ENCODE measurements around the gene MBOAT2. TPM values are rescaled to one million over a fixed set of nuclear protein-coding genes. Genes with fewer than 3 reads are reported as not detected.

The MBOAT2 gene
- total RNA-seq, 2 donors from 2014 or later, result 3.5 to 7.7 TPM

DNA sequence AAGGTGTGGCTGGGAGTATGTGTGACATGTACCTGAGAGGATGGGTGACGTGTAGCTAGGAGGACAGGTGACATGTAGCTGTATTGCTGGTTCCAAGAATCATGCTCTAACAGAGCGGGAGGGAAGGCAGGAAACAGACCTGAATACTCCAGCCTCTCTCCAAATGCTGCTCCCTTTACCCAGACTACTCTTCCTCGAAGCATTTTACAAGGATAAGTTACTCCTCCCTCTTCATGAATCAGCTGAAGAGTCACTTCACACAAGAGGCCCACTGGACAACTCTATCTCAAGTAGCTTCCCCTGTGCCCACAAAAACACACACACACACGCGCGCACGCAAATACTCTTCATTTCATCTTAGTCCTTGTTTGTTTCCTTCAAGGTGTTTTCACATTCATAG lies 113.5 kb downstream of the MBOAT2 start:
- no peaks in the 10 kb centered on the region for H3K4me1 Mint-ChIP-seq (ENCODE audit: low read depth)
- DNase-seq (no peak), ATAC-seq (replicated peaks in 1 of 2) (no peak)
- no peak overlapping the region for H3K27ac Mint-ChIP-seq
- H3K4me3 Mint-ChIP-seq, result no peak overlapping the region
- H3K9me3 Mint-ChIP-seq, result no peaks in the 10 kb centered on the region
- no peaks in the 10 kb centered on the region for H3K36me3 Mint-ChIP-seq (ENCODE audit: insufficient read depth in 2 of 2)
- H3K27me3 Mint-ChIP-seq (ENCODE audit: low read depth), result no peaks in the 10 kb centered on the region

DNA sequence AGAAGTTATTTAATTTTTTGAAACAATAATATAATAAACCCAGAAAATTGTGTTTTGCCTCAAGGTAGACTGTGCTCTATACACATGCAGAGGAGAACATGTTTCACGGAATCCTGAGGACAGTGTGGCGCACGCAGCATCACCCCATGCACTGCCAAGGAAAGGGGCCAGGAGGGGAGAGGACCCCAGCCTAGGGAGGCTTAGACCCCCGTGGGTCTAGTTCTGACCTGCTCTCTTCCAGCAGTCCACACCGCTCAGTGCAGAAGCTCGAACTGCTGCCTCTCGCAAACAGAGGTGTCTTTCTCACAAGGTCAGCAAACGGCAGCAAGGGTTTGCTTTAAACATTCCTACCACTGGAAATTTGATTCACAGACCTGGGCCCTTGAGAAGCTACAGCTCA lies 114.5 kb downstream of the MBOAT2 start:
- no peaks in the 10 kb centered on the region for H3K4me1 Mint-ChIP-seq (ENCODE audit: low read depth)
- H3K27me3 Mint-ChIP-seq (ENCODE audit: low read depth), result no peaks in the 10 kb centered on the region
- no peaks in the 10 kb centered on the region for H3K36me3 Mint-ChIP-seq (ENCODE audit: insufficient read depth in 2 of 2)
- DNase-seq (no peak), ATAC-seq (replicated peaks in 1 of 2) (no peak)
- no peak overlapping the region for H3K4me3 Mint-ChIP-seq
- no peaks in the 10 kb centered on the region for H3K9me3 Mint-ChIP-seq
- H3K27ac Mint-ChIP-seq, result no peak overlapping the region

DNA sequence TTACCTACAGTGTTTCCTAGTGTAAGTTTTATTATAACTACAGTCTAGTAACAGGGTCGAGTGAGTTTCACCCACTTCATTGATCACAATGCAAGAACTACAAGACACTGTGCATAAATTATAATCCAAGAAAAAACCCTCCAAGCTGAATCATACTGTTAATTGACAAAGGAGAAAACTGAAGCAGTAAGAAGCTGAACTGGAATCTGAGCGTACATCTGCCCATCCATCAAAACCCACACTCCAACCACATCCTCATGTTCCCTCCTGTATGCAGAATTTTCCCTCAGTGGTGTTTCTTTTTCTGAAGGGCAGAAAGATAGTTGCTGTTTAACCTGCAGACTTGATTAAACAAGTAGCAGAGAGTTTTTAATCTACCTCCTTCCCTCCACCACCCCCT lies 116.6 kb downstream of the MBOAT2 start:
- no peaks in the 10 kb centered on the region for H3K9me3 Mint-ChIP-seq
- H3K27me3 Mint-ChIP-seq (ENCODE audit: low read depth), result no peaks in the 10 kb centered on the region
- DNase-seq (no peak), ATAC-seq (replicated peaks in 1 of 2) (no peak)
- no peak overlapping the region for H3K4me3 Mint-ChIP-seq
- no peak overlapping the region for H3K27ac Mint-ChIP-seq
- no peaks in the 10 kb centered on the region for H3K4me1 Mint-ChIP-seq (ENCODE audit: low read depth)
- no peaks in the 10 kb centered on the region for H3K36me3 Mint-ChIP-seq (ENCODE audit: insufficient read depth in 2 of 2)

GRCh38 chr2:8886202-8886518 lies 117.3 kb downstream of the MBOAT2 start:
- Mint-ChIP-seq H3K4me3 (no peak overlapping the region), H3K9me3 (no peaks in the 10 kb centered on the region), H3K27ac (no peak overlapping the region), H3K27me3 (ENCODE audit: low read depth) (no peaks in the 10 kb centered on the region), H3K4me1 (ENCODE audit: low read depth) (no peaks in the 10 kb centered on the region), H3K36me3 (ENCODE audit: insufficient read depth in 2 of 2) (no peaks in the 10 kb centered on the region)
- ATAC-seq (replicated peaks in 1 of 2), result no peak
- DNase-seq, result no peak

- Mint-ChIP-seq H3K9me3 (no peaks in the 10 kb centered on the region), H3K27me3 (ENCODE audit: low read depth) (no peaks in the 10 kb centered on the region), H3K4me1 (ENCODE audit: low read depth) (no peaks in the 10 kb centered on the region), H3K36me3 (ENCODE audit: insufficient read depth in 2 of 2) (no peaks in the 10 kb centered on the region), H3K4me3 (no peak overlapping the region), H3K27ac (no peak overlapping the region)
- DNase-seq, result no peak
- ATAC-seq (replicated peaks in 1 of 2), result no peak
Observed at GRCh38 chr2:8885449-8886201, 117.9 kb downstream of the MBOAT2 start.

- H3K4me3 Mint-ChIP-seq, result no peak overlapping the region
- no peaks in the 10 kb centered on the region for H3K27me3 Mint-ChIP-seq (ENCODE audit: low read depth)
- no peak overlapping the region for H3K27ac Mint-ChIP-seq
- no peak for DNase-seq
- H3K36me3 Mint-ChIP-seq (ENCODE audit: insufficient read depth in 2 of 2), result no peaks in the 10 kb centered on the region
- H3K9me3 Mint-ChIP-seq, result no peaks in the 10 kb centered on the region
- no peak for ATAC-seq (replicated peaks in 1 of 2)
- no peaks in the 10 kb centered on the region for H3K4me1 Mint-ChIP-seq (ENCODE audit: low read depth)
Observed at GRCh38 chr2:8884812-8885211, 118.7 kb downstream of the MBOAT2 start.

- Mint-ChIP-seq H3K9me3 (no peaks in the 10 kb centered on the region), H3K27ac (no peak overlapping the region), H3K27me3 (ENCODE audit: low read depth) (no peaks in the 10 kb centered on the region), H3K4me1 (ENCODE audit: low read depth) (no peaks in the 10 kb centered on the region), H3K36me3 (ENCODE audit: insufficient read depth in 2 of 2) (no peaks in the 10 kb centered on the region), H3K4me3 (no peak overlapping the region)
- ATAC-seq (replicated peaks in 1 of 2) (no peak), DNase-seq (no peak)
Observed at GRCh38 chr2:8882094-8882493, 121.4 kb downstream of the MBOAT2 start.

GRCh38 chr2:8877894-8878293 lies 125.6 kb downstream of the MBOAT2 start:
- no peaks in the 10 kb centered on the region for H3K9me3 Mint-ChIP-seq
- ATAC-seq (replicated peaks in 1 of 2) (no peak), DNase-seq (no peak)
- H3K4me1 Mint-ChIP-seq (ENCODE audit: low read depth), result no peaks in the 10 kb centered on the region
- H3K4me3 Mint-ChIP-seq, result no peak overlapping the region
- H3K36me3 Mint-ChIP-seq (ENCODE audit: insufficient read depth in 2 of 2), result no peaks in the 10 kb centered on the region
- H3K27ac Mint-ChIP-seq, result no peak overlapping the region
- H3K27me3 Mint-ChIP-seq (ENCODE audit: low read depth), result no peaks in the 10 kb centered on the region

- Mint-ChIP-seq H3K4me3 (no peak overlapping the region), H3K27ac (no peak overlapping the region), H3K9me3 (no peaks in the 10 kb centered on the region), H3K27me3 (ENCODE audit: low read depth) (no peaks in the 10 kb centered on the region), H3K36me3 (ENCODE audit: insufficient read depth in 2 of 2) (no peaks in the 10 kb centered on the region), H3K4me1 (ENCODE audit: low read depth) (no peaks in the 10 kb centered on the region)
- ATAC-seq (replicated peaks in 1 of 2) (no peak), DNase-seq (no peak)
Observed at GRCh38 chr2:8877332-8877731, 126.2 kb downstream of the MBOAT2 start.

DNA sequence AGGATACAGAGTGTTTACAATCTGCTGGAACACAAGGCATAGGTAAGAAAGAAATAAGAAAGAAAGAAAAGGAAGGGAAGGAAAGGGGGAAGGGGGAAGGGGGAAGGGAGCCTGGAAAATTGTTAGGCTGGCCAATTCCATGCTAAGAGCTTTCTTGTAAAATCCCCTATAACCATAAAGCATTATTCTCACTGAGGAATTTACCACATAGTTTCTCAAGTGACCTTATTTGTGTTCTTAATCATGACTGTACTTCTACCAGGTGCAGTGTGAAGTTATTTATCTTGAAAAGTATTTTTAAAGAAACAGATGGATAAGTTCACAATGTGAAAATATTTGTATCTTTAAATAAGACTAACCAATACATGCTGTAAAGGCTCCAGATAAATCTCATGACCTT lies 126.9 kb downstream of the MBOAT2 start:
- ATAC-seq (replicated peaks in 1 of 2) (no peak), DNase-seq (no peak)
- Mint-ChIP-seq H3K4me3 (no peak overlapping the region), H3K4me1 (ENCODE audit: low read depth) (no peaks in the 10 kb centered on the region), H3K27ac (no peak overlapping the region), H3K36me3 (ENCODE audit: insufficient read depth in 2 of 2) (no peaks in the 10 kb centered on the region), H3K27me3 (ENCODE audit: low read depth) (no peaks in the 10 kb centered on the region), H3K9me3 (no peaks in the 10 kb centered on the region)

DNA sequence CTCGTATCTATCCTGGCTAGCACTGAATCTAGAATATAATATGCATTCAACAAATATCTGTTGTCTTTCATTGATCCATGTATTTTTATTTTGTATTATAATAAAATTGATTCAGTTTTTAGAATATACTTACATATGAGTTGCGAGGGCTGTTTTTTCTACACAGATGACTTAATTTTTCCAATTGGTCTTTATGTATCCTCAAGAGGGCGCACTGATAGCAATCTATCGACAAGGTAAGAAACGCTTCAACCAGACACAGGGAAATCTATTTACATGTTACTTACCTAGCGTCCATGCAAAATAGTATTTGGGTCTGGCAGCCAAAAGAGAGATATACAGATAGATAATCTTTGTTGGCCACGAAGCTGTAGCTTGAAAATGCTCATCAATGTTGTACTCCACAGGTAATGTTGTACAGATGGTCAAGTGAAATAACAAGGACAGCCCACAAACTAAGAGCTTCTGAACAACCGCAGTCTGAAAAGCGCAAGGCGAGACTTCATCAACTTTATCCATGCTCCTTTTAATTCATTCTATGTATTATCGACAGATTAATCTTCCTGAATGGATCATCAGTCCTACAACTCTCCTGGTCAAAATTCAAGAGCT lies 130.6 kb downstream of the MBOAT2 start:
- Mint-ChIP-seq H3K27me3 (ENCODE audit: low read depth) (no peaks in the 10 kb centered on the region), H3K4me3 (no peak overlapping the region), H3K27ac (no peak overlapping the region), H3K36me3 (ENCODE audit: insufficient read depth in 2 of 2) (no peaks in the 10 kb centered on the region), H3K4me1 (ENCODE audit: low read depth) (no peaks in the 10 kb centered on the region), H3K9me3 (no peaks in the 10 kb centered on the region)
- ATAC-seq (replicated peaks in 1 of 2) (no peak), DNase-seq (no peak)

DNA sequence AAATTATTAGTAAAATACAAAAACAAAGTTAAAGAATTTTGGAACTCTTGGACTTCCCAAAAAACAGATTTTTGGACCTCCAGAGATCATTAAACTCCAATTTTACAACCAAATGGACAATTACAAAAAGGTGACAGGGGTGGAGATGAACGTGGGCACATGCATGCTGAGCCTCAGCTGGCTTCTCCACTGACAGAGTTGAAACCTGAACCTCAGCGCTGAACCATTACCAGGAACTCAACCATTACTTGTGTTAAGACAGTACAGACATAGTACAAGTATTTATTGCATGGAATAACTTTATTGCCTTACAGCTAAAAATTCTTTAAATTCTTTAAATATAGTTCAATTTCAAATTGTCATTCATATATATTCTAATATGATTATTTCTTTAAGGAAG lies 133.0 kb downstream of the MBOAT2 start:
- no peak for ATAC-seq (replicated peaks in 1 of 2)
- H3K4me3 Mint-ChIP-seq, result no peak overlapping the region
- H3K27ac Mint-ChIP-seq, result no peak overlapping the region

GRCh38 chr2:8867363-8867762 lies 136.1 kb downstream of the MBOAT2 start:
- Mint-ChIP-seq H3K36me3 (ENCODE audit: insufficient read depth in 2 of 2) (no peaks in the 10 kb centered on the region), H3K27me3 (ENCODE audit: low read depth) (no peaks in the 10 kb centered on the region), H3K9me3 (no peaks in the 10 kb centered on the region), H3K4me1 (ENCODE audit: low read depth) (no peaks in the 10 kb centered on the region), H3K27ac (no peak overlapping the region), H3K4me3 (no peak overlapping the region)
- no peak for ATAC-seq (replicated peaks in 1 of 2)
- DNase-seq, result no peak

More for the DNA sequence above, 133.0 kb downstream of the MBOAT2 start:
- H3K36me3 Mint-ChIP-seq (ENCODE audit: insufficient read depth in 2 of 2), result no peaks in the 10 kb centered on the region
- H3K27me3 Mint-ChIP-seq (ENCODE audit: low read depth), result no peaks in the 10 kb centered on the region
- no peaks in the 10 kb centered on the region for H3K9me3 Mint-ChIP-seq
- H3K4me1 Mint-ChIP-seq (ENCODE audit: low read depth), result no peaks in the 10 kb centered on the region
- DNase-seq, result no peak

DNA sequence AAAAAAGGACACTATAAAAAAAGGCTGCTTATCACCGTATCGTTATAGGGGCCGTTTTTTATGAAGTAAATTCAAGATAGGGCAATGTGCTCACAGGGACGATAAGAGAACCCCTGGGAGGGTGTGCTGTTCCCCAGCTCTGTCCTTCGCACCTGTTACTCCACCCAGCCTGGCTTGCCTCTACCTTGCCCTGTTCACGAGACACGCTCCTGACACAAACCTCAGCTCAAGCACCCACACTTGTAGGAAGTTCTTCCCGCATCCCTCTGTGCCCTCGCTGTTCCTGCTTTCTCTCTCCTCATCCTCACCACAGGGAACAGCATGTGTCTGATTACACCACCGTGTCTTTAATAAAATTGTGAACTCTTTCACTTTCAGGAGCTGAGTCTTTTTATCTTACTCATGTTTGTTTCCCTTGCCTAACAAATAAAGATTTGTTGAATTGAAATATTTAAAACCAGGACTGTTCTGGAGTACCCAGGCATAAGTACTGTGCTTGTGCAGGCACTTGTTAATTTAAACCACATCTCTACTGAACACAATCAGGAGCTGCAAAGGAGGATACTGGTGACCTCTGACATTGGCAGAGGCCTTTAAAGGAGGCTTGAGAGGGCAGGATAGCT lies 140.0 kb downstream of the MBOAT2 start:
- Mint-ChIP-seq H3K36me3 (ENCODE audit: insufficient read depth in 2 of 2) (no peaks in the 10 kb centered on the region), H3K9me3 (no peaks in the 10 kb centered on the region), H3K27ac (no peak overlapping the region), H3K4me1 (ENCODE audit: low read depth) (no peaks in the 10 kb centered on the region), H3K27me3 (ENCODE audit: low read depth) (no peaks in the 10 kb centered on the region), H3K4me3 (no peak overlapping the region)
- ATAC-seq (replicated peaks in 1 of 2) (no peak), DNase-seq (no peak)

Data from activated T-cell treated with anti-CD3 and anti-CD28 coated beads, Interleukin-2, amount 50 U/mL, for 72 hours (primary cell).